HT1080 (cell line): ENCODE measurements around the gene CASP10. TPM values are rescaled to one million over a fixed set of nuclear protein-coding genes. Genes with fewer than 3 reads are reported as not detected.
"Not testable (repeated sequence)": the region's sequence is repeated elsewhere in the genome, so short reads cannot be mapped to it uniquely, and the experiment has no call there.

Source experiments
- DNase-seq: peaks from one replicate; pipeline ENCODE4 v3.0.0-alpha.2; 2015; ENCODE audit warnings: low read depth
- total RNA-seq: library from RNA; depleted of rRNA; stranded (reverse); fragments of >200 nt; shearing (Covaris generic); gene quantifications from 2 replicates; pipeline ENCODE4 v1.2.3, GENCODE V29; 2014

The CASP10 gene
- total RNA-seq, 1 experiment from 2014 or later = 1.5 TPM

DNA sequence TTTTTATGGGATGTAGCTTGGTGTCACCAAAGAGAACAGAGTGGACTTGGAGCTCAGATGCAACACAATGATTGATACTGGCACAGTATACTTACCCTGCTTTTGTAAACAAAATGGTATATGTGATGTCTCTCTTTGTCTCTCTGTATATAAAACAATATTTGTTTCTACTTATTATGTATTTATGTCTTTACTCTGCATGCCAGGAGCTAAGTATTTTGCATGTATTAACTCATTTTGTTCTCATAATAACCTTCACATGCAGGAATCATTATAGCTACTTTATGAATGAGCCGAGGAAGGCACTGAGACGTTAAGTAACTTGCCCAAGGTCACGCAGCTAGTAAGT, 49.5 kb downstream of the CASP10 start:
- no peak for DNase-seq

DNA sequence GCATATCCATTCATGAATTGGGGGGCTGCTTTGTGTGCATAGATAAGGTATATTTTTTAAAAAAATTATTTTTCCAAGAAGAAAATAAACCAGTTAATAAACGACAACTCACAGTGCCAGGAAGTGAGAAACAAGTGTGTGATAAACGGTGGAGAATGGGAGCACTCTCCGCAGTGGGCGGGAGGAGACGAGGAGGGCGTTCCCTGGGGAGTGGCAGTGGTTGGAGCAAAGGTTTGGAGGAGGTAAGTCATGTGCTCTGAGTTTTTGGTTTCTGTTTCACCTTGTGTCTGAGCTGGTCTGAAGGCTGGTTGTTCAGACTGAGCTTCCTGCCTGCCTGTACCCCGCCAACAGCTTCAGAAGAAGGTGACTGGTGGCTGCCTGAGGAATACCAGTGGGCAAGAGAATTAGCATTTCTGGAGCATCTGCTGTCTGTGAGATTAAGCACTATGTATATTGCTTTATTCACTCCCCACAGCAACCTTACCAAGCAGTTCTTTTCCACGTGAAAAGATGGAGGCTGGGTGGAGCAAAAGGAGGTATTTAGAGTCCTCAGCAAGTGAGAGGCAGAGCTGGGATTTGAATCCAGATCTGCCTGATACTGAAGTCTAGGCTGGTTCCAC, 50.4 kb downstream of the CASP10 start:
- DNase-seq = peak; percentile 96

DNA sequence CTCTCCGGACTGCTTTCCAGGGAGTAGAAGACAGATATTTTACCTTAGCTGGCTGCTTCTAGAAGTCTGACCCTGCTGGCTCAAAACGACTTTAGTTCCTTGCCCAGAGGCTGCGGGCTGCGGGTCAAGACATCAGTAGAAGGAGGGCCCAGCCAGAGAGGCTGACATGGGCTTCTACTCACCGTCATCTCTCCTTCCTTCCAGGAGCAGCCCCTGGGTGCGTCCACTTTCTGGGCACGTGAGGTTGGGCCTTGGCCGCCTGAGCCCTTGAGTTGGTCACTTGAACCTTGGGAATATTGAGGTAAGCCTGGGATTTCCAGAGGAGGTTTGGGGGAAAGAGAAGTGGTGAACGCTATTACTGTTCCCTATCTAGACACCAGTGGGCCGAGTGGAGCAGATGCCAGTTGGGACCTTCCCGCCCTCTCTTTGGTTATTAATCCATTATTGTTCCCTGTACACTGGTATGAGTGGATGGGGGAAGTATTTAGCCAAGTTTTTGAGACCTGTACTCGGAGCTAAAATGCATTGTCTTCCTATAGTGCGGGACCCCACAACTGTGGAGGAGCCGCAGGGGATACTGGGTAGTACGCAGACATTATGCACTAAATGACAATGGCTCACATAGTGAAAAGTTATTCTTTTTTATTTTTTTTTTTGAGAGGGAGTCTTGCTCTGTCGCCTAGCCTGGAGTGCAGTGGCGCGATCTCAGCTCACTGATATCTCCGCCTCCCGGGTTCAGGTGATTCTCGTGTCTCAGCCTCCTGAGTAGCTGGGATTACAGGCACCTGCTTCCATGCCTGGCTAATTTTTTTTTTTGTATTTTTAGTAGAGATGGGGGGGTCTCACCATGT, 51.1 kb downstream of the CASP10 start:
- DNase-seq = no peak

DNA sequence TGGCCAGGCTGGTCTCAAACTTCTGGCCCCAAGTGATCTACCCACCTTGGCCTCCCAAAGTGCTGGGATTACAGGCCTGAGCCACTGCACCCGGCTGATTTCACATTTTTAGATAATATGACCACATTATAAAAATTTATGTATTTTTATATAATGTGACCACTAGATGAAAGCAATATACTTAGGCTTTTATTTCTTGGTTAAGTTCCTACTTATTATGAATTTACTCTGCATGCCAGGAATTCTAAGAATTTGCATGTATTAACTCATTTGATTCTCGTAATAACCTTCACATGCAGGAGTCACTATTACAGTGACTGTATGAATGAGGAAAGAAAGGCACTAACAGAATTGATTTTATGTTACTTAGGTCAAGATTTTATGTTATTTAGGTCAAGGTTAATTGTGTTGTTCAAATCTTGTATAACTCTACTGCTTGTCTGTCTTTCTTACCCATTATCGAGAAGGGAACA, 51.8 kb downstream of the CASP10 start:
- no peak for DNase-seq

DNA sequence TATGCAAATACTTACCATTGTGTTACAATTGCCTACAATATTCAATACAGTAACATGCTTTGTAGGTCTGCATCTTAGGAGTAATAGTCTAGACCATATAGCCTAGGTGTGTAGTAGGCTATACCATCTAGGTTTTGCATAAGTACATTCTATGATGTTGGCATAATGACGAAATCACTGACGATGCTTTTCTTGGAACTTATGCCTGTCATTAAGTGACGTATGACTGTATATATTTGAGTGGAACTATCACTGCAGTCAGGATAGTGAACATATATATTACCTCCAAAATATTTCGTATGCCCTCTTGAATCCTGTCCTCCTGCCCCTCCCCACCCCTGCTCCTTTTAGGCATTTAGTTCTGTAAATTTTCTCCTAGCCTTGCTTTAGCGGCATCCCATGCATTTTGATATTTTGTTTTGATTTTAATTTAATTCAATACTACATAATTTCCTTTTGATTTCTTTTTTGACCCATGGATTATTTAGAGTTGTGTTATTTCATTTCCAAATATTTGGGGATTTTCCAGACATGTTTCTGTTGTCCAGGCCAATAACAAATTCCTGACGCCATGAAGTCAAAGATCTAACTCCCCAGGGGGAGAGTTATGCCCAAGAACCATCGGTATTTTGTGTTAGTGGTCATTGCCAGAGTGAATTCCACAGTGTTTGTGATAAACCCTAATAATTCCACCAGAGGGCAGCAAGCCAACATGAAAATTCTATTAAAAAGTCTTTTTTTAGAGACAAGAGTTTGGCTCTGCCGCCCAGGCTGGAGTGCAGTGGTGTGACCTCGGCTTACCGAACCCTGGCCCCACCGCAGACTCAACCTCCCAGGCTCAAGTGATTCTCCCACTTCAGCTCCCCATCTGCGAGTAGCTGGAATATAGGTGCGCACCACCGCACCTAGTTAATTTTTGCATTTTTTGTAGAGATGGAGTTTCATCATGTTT, 53.2 kb downstream of the CASP10 start:
- peak; percentile 73 for DNase-seq

DNA sequence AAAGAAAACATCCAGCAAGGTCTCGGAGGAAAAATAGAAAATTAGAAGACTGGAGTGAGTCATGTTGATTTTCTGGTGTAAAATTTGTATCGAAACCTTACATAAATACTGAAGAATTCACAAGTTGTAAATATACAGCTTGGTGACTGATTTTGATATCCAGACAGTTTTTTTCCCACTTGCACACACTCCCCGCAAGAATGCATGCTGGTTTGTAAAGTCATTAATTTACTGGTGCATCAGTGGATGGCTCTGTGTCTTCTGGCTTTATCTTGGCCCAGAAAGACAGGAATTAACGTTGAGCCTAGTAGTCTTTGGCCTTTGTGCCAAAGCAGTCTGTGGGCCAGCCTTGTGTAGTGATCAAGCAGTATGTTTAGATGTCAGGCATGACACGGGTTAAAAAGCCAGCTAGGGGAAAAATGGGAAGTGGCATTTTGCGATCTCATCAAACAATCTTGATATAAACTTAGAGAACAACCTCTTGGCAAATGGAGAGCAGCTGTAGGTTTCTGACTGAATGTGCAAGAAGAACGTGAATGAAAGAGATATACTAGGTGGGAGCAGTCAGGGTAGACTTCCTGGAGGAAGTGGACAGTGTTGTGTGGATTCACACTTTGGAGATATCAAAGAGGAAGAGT, 54.7 kb downstream of the CASP10 start:
- DNase-seq = no peak

DNA sequence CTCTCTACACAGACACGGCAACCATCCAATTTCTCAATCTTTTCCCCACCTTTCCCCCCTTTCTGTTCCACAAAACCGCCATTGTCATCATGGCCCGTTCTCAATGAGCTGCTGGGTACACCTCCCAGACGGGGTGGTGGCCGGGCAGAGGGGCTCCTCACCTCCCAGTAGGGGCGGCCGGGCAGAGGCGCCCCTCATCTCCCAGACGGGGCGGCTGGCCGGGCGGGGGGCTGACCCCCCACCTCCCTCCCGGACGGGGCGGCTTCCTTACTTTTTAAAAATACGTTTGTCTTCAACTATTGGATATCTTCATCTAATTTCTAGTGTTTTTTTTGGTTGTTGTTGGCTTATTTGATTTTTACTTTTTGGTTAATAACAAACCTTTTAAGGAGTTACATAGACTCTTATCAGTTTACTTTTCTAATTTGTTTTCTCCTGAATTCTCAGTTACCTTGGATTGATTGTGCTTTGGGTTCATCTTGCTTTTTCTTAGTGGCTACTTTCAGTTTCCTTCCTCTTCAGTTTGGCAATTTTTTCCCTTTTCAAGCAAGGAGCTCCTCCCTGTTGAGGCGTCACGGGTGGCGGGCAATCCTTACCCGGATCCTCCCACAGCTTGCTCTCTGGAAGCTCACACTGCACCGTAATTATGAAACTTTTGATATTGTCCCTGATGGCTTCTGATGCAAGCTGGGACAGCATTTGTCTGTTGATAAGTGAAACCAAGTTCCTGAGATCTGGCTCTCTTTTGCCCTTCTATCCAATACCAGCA, 56.4 kb downstream of the CASP10 start:
- DNase-seq = not testable (repeated sequence)

DNA sequence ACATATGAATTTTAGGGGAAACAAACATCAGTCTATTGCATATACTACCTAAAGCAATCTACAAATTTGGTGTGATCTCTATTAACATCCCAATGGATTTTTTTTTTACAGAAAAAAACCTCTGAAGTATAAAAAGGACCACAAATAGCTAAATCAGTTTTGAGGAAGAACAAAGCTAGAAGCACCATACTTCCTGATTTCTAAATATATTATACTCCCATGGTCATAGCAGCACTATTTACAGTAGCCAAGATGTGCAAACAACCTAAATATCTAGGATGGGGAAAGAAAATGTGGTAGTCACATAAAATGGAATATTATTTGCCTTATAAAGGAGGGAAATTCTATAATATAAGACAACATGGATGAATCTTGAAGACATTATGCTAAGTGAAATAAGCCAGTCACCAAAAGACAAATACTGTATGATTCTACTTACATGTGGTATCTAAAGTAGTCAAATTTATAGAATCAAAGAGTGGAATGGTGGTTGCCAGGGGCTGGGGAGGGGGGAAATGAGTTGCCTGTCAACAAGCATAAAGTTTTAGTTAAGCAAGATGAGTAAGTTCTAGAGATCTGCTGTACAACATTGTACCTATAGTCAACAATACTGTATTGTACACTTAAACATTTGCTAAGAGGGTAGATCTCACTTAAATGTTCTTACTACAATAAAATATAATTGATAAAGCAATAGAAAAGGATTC, 59.8 kb downstream of the CASP10 start:
- no peak for DNase-seq

DNA sequence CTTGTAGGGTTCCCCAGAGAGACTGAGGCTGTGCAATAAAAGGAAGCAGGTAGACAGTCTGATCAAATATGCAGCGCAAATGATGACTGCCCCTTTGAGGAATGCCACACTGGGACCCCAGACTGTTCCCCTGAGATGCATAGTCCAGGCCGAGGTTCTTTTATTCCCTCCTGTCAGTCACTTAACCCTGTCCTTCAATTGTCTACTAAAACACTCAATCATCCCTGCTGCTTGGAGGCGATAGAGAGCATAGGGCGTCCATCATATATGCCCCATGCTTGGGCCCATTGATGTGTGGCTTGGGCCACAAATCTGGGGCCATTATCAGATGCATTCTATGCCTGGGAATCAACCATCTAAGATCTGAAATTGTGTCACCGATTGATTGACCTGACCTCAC, 61.9 kb downstream of the CASP10 start:
- DNase-seq = no peak

DNA sequence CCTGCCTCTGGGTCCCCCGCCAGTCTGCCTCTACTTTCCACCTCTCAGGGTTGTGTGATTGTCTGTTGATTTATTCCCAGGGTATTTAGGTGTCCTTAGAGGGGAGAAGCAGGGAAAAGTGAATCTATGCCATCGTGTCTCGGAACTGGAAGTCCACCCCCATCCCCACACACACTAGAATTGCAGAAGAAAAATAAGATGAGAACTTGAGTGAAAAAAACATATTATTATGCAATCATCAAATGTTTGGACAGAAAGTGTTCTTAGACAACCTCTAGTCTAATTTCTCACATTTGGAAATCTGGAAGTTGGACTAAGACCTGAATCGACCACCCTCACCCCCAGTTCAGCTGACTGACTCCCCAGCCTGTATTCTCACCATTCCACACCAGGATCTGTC, 63.3 kb downstream of the CASP10 start:
- no peak for DNase-seq

DNA sequence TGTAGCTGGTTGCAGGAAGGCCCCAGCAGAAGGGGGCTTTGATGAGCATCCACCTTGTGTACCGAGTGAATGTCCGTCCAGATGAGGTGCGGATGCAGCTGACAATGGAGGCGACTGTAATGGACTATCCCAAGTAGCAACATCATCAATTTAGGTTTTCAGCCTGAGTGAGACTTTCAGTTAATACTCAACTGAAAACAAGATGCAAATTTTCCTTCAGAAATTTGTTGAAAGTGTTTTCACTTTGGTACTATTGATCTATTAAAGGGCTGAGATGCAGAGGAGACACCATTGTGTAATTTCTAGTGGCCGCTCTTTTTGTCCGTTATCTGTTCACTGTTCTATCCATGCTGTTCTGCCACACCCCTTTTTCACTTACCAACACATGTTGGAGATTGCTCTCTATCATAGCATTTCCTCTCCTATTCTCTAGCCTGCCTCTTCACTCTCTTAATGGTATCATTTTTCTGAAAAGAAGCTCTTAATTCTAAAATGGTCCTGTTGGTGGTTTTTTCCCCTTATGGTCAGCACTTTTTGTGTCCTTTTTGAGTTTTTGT, 65.4 kb downstream of the CASP10 start:
- DNase-seq = no peak

DNA sequence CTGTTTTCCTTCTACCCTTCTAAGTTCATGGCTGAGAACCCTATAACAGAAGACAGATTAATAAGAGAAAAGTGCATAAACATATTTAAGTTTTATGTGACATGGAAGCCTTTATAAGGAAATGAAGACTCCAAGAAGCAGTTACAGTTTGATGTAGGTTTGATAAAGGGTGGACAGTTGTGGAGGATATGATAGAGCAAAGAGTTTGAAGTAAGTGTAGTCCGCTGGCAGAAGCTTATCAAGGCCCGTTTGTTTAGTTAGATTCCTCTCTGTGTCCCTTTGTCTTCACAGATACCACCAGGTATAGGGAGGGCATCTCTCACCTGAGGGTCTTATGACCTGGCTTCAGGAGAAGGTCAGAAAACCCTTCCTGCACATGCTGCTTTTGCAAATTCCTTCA, 66.9 kb downstream of the CASP10 start:
- no peak for DNase-seq

DNA sequence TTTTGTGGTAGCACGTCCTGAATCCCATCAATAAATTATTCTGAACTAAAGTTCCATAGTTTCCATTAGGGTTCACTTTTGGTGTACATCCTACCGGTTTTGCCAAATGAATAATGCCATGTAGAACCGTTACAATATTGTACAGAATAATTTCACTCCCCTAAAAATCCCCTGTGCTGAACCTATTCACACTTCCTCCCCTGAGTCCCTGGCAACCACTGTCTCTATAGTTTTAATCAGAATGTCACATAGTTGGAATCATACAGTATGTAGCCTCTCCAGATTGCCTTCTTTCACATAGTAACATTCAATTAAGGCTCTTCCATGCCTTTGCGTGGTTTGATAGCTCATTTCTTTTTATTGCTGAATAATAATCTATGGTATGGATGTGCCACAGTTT, 67.8 kb downstream of the CASP10 start:
- DNase-seq = no peak

DNA sequence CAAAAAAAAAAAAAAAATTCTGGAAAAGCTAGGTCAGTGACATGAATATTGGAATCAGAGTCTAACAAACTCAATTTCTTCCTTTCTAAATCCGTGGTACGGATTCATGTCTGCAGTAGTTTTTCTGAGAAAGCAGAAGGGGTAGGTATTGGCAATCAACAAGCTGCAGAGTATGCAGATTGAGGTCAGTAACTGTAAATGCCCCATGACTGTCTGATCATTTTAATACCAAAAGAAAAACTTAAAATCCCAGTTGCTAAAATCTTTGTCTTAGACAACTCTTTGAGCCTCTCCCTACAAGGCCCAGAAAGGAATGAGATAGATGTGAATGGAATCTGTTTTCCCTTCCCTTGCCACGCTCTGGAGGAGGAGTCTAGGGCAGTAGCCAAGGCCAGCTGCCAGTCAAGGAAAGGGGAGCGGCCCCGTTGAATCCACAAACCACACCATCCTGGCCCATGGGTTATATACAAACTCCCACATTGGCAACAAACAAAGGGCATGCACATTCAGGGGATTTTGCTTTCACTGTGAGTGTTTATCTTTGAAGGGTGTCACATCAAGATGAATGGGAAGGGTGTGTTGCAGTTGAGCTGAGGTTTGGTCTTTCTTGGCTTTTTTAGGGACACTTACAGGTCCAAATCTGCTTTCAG, 71.3 kb downstream of the CASP10 start:
- DNase-seq = no peak

DNA sequence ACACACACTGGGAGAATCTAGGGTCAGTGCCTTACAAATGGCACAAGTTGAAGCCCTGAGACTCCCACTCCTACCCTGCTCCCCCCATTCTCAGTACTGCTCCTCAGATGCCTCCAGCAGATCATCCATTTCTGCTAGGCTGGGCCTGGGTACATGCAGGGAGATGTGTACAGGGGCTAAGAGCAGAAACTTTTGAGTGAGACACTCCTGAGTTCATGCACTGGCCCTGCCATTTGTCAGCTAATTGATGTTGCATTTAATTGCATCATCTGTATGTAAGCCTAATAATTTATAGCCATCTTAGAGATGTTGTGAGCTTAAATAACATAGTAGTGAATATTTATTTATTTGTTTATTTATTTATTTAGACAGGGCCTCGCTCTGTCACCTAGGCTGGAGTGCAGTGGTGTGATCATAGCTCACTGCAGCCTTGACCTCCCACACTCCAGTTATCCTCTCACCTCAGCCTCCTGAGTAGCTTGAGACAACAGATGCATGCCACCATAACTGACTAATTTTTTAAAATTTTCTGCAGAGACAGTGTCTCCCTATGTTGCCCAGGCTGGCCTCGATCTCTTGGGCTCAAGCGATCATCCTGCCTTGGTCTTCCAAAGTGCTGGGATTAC, 72.6 kb downstream of the CASP10 start:
- no peak for DNase-seq

DNA sequence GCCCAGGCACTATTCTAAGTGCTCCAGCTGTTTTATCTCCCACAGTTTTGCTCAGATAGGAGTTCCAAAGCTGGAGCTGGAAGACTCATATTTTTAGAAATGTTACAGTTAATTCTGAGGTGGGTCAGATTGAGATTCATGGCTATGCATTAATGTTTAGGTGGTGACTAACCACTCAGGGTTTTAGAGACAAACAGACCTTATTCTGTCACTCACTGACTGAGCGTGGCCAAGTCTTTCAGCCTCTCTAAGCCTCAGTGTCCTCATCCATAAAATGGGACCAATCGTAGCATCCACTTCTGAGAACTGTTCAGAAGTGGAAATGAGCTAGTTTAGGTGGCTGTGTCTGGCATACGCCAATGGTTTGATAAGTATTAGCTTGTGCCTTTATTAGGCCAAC, 73.1 kb downstream of the CASP10 start:
- no peak for DNase-seq

DNA sequence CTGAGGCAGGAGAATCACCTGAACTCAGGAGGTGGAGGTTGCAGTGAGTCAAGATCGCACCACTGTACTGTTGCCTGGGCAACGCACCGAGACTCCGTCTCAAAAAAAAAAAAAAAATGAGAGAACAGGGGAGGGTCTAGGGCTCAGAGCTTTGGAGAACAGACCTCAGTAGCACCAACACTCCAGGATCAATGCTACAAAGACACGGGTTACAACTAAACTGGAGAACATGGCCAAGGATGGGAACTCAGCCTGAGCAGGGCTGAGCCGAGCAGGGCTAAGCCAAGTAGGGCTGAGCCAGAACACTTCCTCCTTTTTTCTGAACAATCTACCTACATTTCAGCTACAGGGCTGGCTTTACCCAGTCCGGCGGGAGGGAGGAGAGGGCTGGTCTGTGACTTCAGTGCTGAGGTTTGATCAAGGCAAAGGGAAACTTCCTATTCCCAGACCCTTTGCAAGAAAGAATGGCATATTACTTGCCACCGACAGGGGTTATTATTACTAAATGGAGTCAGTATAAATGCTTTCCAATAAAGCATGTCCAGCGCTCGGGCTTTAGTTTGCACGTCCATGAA, 74.5 kb downstream of the CASP10 start:
- DNase-seq = no peak

DNA sequence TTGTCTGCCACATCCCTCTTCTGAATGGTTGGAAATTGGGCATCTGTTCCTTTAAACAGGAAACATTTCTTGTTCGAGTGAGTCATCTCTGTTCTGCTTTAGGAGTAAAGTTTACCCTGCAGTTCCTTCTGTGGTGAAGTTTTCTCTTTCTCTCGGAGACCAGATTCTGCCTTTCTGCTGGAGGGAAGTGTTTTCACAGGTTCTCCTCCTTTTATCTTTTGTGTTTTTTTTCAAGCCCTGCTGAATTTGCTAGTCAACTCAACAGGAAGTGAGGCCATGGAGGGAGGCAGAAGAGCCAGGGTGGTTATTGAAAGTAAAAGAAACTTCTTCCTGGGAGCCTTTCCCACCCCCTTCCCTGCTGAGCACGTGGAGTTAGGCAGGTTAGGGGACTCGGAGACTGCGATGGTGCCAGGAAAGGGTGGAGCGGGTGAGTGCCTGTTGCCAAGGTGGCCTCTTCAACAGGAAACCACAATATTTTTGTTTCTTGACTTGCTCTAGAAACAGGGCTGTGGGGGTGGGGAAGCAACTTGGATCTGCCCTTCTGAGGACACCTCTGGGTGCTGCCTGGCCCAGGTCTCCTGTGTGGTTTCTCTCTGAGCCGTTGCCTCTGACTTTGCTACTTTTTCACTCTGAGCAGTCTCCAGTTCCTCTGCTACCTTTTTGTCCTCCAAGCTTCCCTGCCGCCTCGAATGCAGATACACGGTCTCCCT, 75.2 kb downstream of the CASP10 start:
- peak; percentile 97 for DNase-seq
